GM21528 (cell line): ENCODE measurements around the gene SLC6A18.

Experiments
- ATAC-seq: cut with Tn5 transposase; IDR thresholded peaks from one replicate; pipeline ENCODE4 v1.9.1; 2021; ENCODE audit warnings: mild to moderate bottlenecking, moderate library complexity; ENCODE audit not compliant: unreplicated experiment, low FRiP score

SLC6A18 gene

DNA sequence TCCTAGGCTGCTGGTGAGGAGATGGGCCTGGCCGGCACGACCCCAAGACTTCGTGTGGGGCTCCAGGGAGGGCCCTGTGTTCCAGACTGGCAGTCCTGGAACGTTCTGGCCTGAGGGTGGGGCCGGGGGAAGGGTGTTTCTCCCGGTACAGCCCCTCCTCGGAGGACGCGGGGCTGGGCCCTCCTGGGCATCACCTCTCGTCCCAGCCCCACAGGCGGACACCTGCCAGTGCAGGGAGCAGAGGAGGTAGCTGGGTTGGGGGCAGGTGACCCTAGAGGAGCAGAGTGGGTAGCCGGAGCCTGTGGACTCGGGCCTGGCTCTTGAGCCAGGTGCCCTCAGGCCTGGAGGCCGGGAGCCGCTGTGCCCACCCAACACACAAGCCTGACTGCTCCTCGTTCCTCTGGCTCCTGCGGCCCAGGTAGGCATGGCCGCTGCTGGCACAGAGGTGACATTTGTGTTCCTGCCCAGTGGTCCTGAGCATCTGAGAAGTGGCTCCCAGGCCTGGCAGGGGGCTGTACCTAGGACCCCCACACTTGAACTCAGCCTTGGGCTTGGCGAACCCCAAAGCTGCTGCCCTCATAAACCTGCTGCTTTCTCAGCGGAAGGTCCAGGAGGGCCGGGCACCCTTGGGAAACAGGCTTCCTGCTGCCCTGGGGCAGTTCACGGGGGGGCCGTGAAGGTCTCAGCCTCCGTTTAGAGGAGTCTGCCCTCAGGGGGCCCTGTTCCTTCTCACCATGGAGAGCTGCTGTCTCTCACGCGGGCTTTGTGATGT is 23.0 kb upstream of the SLC6A18 start:
- no peak for ATAC-seq

DNA sequence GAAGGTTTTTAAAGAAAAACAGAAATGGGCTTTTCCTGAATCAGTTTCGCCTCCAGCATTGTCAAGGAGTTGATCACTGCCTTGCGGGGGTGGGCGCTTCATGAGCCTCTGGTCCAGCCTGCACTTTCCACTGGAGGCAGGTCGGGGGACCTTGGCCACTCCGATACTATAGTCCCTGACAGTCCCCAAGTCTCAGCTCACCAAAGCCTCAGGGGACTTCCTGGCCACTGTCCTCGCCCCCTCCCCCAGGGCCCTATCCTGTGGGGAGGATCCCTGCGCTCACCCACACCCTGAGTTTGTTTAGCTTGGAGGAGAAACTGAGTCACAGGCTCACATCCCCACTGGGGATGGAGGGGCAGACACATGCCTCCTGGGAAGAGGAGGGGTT is 22.4 kb upstream of the SLC6A18 start:
- ATAC-seq = no peak

DNA sequence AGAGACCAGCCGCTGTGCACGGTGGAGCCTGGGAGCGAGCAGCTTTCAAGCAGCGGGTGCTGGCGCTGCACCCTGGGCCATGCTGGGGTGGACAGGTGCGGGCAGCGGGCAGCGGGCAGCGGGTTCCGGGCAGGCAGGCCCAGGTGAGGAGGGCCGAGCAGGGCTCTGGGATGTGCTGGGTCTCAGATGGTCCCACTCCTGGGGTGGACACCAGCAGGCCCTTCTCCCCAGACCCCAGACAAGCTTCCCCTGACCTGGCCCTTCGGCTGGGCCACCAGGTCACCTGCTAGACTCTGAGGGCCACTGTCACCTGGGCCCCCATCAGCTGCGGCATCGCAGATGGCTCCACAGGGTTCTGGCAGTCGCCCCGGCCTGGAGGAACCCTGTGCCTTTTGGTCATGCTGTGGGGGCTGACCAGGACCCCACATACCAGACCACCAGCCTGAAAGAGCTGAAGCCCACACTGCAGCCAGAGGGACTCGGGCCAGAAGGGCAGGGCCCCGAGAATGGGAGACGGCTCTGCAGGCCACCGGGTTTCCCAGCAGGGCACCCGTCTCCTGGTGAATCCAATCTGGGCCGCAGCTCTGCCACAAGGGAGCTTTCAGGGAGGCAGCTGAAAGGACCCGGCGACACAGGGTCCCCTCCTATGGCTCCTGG is 21.7 kb upstream of the SLC6A18 start:
- no peak for ATAC-seq

DNA sequence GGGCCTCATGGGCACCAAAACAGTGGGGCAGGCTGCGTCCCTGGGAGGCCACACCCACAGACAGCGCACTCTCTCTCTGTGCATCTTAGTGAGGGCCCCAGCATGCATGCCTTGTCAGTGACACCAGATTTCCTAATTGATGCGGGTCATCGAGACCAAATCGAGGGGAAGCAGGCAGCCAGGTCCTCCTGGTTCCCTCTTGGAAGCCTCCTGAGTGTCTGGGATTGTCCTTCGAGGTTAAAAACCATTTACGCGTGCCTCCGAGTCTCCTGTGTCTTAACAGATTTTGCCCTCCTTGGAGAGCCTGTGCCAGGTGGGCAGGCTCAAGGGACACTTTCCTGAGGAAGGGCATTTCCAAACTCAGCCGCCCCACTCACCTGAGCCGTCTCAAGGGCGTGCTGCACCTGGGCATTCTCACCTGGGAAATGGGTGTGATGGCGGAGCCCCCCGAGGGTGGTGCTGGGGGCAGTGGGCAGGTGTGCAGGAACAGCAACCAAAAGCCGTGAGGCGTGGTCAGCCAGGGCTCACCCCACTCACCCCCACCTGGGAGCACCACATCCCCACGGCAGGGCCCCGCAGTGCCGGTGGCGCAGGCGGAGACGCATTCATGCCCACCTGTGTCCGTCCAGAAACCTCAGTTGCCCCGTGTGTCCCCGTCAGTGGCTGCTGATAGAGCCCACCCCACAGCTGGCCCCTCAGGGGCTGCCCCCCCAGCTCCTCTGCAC is 21.1 kb upstream of the SLC6A18 start:
- ATAC-seq = no peak

DNA sequence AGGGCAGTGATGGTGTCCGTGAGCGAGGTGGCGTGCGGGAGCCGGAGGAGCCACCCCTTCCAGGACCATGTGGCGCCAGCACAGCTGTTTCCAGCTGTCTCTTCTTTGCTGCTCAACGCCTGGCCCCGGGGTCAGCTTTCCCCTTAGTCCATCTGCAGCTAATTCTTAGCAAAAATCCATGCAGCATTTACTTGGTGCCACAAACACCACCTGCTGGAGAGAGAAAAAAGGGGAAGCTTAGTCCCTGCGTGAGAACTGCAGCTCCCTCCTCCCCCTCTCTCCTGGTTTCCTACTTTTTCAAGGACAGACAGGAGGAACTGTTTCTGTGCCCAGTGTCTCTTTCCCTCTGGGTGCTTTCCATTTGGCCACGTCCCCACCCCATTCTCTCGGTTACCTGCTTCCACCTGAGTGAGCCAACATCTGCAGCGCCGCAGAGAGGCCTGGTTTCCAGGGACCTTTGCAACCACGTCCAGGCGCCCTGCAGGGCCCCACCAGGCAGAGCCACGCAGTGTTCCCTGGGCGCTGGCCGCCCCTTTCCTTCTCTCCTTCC is 20.4 kb upstream of the SLC6A18 start:
- no peak for ATAC-seq

DNA sequence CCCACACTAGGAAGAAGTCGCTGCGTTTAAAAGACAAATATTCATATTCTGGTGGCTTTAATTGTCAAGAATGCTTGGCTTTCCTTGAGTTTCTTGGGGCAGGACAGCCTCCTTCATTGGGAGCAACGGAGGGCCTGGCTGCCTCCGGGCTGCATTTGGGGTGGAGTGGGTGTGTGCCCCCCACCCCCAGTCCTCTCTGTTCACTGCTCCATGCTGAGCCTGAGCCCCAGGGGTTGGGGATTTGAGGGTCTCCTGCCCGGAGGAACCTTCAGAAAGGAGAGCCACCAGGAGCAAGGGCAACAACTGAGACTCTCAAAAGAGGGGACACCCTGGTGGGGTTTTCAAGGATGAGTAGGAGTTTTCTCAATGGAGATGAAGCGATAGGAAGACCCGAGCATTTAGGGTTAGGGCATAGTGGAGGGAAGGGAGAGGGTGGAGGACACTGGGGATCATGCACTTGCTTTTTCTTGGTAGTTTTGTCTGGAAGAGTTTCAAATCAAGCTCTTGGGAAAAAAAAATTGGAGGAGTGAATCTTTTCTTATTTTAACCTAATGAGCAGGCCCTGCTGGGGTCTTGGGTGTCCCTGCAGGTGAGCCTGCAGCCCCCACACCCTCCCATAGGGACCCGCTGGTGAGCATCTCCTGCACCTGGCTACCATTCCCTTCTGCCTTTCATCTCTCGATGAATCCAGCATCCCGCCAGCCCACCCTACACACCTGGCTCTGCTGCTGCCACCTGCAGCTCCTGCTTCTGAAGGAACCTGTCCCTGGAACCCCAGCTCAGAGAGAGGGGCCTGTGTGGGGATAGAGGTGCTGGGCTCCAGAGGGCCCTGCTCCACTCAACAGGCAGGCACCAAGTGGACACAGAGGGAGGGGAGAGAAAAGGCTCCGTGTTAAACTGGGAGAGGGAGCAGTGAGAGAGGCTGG is 19.7 kb upstream of the SLC6A18 start:
- ATAC-seq = no peak

DNA sequence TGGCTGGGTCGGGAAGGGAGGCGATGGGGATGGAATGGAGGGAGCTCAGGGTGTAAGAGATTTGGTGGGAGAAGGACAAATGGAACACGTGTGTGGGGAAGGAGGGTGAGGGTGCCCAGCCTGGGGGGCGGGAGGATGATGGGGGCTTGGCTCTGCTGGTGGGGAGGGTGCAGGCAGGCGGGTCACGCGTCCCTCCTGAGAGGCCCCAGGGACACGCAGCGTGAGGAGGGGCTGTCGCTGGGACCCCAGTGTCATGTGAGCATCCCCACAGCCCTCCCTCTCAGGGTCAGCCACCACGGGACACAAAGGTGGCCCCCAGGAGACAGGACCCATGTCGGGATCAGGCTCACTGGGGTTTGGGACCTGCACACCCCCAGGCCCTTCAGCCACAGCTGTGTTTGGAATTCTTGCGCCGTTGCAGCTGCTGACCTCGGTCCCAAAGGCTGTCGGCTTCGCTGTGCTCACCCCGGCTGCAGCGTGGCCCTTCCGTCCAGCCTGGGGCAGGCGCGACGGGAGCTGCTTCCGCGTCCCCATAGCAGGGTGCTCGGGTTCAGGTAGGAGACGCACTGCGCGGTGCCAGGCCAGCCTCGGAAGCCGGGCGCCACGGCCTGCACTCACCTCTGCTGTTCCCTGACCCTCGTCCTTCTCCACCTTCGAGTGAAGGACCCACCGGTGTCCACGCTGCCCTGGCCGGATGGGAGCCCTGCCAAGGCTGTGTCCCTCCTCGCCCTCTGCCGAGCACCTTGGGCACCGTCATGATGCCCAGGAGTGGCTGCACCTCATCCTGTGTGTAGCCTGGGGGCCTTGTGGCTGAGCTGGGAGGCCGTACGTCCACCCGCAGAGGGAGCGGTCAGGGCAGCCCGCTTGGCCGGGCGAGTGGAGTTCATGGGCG is 18.4 kb upstream of the SLC6A18 start:
- ATAC-seq = no peak

DNA sequence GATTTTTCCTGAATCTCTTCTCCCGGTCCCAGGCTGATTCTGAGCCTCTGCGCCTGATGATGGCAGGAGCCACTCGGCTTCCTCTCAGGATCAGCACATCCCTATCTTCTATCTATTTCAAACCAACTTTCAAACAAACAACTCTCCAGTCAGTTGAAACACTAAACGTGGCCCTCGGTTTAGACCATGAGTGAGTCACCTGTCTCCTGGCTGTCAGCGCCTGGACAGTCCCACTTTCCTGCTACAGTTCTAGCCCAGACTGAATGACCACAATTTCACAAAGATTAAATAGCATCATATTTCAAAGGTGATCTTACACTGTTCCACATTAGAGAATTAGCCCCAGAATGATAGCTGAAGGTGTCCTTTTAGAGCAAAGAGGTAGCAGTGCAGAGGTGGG is 17.6 kb upstream of the SLC6A18 start:
- ATAC-seq = no peak

DNA sequence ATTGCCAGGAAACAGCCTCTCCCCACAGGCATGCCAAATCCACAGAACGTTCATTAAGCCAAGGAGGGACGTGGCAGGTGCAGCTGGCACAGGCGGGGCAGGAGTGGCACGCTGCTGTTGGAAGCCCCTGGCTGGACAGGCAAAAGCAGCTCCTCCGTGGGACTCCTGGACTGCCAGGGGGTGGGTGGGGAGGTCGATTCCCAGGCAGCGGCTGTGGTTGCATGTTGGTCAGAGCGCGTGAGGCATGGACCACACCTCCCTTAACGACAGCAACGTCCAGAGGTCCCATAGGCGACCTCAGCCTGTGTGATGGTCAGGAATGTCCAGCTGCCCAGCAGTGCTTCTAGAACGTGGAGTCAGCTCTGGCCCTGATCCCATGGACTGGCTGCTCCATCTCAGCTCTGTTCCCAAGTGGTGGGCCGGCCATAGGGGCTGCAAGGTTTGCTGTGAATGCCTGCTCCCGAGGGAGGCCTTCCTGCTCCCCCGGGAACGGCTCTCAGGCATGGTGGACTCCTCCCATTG is 16.9 kb upstream of the SLC6A18 start:
- ATAC-seq = no peak

DNA sequence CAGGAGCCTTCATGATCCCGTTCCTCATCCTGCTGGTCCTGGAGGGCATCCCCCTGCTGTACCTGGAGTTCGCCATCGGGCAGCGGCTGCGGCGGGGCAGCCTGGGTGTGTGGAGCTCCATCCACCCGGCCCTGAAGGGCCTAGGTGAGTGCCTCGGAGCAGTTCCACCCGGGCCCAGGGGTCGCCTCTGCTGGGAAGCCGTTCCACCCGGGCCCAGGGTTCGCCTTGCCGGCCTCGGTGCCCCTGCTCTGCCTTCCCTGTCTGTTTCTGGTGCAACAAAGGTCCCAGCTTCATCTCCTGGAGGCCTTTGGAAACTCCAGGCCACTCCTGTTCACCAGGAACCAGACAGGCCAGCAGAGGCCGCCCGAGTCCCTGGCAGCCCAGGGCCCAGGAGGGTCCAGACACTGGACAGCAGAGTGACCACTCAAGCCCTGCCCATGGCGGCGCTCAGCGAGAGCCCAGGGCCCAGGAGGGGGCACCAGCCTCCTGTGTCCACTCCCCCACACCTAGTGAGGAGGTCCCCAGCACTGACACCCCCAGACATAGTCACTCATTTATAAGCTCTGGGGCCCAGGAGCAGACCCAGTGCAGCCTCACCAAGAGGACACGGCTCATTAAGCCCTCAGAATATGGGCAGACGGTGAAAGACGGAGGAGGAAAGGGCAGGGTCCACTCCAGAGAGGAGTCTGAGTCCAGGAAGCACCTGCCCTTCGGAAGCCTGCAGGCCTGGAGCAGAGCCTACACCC is 16.3 kb upstream of the SLC6A18 start:
- no peak for ATAC-seq

DNA sequence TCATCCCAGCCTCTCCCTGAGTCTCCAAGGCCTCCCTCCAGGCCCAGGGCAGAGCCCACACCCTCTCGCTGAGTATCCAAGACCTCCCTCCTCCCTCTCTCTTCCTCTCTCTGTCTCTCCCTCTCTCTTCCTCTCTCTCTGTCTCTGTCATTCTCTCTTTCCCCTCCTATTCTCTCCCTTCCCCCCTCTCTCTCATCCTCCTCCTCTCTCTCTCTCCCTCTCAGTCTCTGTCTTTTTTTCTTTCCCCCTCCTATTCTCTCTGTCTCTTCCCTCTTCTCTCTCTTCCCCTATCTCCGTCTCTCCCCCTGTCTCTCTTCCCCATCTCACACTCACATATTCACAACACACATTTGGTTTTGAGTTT is 15.7 kb upstream of the SLC6A18 start:
- ATAC-seq = no peak

DNA sequence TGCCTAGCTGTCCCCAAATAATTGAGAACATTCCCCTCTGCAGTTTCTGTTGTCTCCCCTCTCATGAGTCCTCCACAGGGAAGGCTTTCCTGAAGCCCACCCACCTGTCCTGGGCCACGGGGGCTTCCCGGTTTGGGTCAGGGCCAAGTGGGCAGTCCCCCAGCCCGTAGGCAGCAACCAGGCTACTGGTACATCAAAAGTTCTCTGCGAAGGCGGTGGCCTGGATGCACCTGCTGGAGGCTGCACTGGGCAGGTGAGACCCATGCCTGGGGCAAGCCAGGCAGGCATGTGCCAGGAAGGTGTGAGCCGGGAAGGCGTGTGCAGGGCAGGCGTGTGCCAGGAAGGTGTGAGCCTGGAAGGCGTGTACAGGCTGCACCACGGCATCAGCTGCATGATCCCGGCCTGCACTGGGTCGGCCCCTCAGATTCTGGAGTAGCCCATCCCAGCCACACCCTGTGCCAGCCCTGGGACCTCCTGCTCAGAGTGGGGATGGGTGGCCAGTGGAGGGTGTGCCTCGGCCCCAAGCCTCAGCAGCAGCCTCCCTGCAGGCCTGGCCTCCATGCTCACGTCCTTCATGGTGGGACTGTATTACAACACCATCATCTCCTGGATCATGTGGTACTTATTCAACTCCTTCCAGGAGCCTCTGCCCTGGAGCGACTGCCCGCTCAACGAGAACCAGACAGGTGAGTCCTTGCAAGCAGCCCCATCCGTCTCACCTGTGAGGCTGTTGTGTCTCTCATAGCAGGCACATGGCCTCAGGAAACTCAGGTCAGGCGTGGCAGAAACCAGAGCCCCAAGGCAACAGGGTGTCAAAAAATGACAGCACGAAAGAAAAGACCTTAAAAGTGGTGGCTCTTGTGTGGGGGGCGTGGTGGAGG is 15.0 kb upstream of the SLC6A18 start:
- ATAC-seq = no peak

DNA sequence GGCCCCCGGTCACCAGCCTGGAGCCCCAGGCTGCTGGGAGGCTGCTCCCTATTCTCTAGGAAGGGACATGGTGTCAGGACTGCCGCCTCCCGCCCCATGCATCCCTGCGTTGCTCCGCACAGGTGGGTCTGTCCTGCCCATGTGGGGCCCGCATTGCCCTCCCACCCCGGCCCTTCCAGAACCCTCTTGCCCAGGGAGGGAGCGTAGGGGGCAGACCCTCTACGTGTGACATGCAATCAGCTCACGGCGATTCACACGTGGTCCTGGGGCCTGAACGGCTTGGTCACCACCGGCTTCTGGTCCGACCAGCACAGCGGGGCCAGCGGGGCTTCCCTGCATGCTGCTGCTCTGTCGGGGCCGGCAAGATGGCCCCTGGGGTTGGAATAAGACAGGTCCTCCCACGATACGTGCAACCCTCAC is 14.3 kb upstream of the SLC6A18 start:
- ATAC-seq = no peak

DNA sequence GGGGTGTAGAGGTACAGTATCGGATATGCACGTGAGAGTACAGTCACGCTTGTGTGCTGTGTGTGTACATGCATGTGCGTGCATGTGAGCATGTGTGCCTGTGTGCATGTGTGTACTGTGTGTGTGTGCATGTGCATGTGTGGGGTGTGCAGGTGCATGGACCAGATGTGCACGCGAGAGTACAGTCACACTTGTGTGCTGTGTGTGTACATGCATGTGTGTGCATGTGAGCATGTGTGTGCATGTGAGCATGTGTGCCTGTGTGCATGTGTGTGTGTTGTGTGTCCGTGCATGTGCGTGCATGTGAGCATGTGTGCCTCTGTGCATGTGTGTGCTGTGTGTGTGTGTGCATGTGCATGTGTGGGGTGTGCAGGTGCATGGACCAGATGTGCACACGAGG is 13.5 kb upstream of the SLC6A18 start:
- ATAC-seq = no peak

DNA sequence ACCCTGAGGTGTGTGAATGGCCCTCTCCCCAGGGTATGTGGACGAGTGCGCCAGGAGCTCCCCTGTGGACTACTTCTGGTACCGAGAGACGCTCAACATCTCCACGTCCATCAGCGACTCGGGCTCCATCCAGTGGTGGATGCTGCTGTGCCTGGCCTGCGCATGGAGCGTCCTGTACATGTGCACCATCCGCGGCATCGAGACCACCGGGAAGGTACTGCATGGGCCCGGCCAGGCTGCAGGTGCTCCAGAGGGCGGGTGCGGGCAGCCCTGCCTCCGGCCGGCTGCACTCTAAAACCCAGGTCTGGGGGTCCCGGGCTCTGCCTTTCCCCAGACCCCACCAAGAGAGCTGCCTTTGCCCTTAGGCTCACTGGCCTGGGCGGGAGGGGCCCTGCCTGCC is 12.9 kb upstream of the SLC6A18 start:
- ATAC-seq = no peak

DNA sequence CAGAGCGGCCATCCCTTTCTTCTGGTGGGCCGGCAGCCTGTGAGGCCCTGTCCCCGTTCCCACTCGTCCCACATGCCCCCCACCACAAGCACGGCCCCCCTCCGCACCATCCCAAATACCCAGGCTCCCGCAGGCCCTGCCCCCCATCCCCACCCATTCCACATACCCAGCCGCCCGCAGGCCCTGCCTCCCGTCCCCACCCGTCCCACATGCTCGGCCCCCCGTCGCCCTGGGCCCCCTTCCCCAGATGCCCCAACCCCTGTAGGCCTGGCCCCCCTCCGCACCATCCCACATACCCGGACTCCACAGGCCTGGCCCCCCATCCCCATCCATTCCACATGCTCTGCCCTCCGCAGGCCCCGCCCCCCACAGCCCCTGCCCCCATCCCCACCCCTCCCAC is 12.3 kb upstream of the SLC6A18 start:
- no peak for ATAC-seq

DNA sequence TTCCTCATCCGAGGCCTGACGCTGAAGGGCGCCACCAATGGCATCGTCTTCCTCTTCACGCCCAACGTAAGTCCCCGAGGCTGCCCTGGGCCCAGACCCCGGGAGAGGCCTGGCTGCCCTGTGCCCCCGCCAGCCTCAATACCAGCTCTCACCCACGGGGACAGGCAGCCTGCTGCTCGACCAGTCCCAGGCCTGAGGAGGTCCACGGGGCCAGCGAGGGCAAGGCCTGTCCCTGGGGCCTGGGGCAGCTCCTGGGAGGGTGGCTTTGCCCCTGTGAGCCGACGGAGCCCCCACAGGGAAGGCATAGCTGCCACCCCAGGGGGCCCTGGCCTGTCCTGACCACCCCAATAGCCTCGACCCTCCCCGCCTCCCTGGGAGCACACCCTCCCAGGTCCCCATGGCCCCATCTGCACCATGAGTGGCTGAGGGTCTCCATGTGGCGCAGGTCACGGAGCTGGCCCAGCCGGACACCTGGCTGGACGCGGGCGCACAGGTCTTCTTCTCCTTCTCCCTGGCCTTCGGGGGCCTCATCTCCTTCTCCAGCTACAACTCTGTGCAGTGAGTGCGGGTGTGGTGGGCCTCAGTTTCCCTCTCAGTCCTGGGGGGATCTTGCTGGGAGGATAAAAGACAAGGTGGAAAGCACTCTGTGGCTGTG is 11.5 kb upstream of the SLC6A18 start:
- no peak for ATAC-seq
